Esophagus squamous epithelium (tissue), 4 donors: ENCODE measurements around the gene MID1.

Experiments
- POLR2A ChIP-seq, 4 donors: fragments of 450-650 bp; IDR thresholded peaks; one replicate each; pipeline ENCODE4 v1.6.1; 2017; ENCODE audit warnings: antibody characterized with exemption in 4 of 4, mild to moderate bottlenecking in 4 of 4, moderate library complexity in 3 of 4
- TF ChIP-seq, protein P1 (sequence below), 6 experiments: fragments of 450-650 bp in 4 of 6; fragments of 200-600 bp in 2 of 6; sonication (generic) in 2 of 6; IDR thresholded peaks; one replicate each; pipeline ENCODE4 v1.5.1; 2016 to 2019; ENCODE audit warnings: antibody characterized with exemption in 6 of 6, mild to moderate bottlenecking in 4 of 6, moderate library complexity in 4 of 6

DNA sequence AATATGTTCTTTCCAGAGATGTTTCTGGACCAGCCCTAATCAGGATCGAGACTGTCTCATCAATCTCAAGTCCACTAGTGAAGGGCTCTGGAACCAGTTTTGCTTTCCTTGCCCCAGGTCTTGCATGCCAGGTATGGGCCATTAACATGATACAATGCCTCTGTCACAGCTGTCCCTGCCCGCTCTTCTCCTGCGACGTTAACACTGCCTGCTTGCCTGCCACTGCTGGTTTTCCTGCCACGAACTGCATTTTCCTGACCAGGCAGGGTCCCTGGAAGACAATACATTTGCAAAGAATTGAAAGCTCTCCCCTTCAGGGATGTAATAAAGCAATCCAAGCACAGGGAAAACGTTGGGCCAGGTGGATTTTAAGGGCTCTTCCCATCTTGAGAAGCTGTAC, 200.3 kb downstream of the MID1 start:
- TF ChIP-seq POLR2A (IDR thresholded peaks at IDR 0.05), result no peak
- TF ChIP-seq, protein P1, sequence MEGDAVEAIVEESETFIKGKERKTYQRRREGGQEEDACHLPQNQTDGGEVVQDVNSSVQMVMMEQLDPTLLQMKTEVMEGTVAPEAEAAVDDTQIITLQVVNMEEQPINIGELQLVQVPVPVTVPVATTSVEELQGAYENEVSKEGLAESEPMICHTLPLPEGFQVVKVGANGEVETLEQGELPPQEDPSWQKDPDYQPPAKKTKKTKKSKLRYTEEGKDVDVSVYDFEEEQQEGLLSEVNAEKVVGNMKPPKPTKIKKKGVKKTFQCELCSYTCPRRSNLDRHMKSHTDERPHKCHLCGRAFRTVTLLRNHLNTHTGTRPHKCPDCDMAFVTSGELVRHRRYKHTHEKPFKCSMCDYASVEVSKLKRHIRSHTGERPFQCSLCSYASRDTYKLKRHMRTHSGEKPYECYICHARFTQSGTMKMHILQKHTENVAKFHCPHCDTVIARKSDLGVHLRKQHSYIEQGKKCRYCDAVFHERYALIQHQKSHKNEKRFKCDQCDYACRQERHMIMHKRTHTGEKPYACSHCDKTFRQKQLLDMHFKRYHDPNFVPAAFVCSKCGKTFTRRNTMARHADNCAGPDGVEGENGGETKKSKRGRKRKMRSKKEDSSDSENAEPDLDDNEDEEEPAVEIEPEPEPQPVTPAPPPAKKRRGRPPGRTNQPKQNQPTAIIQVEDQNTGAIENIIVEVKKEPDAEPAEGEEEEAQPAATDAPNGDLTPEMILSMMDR (IDR thresholded peaks at IDR 0.05), result no peak
